Epithelial cell of esophagus (primary cell): ENCODE results near the gene FCGR1A.
"Not testable (repeated sequence)": the region's sequence is repeated elsewhere in the genome, so short reads cannot be mapped to it uniquely, and the experiment has no call there.

ENCODE experiments used
- DNase-seq: peaks from one replicate; pipeline ENCODE4 v3.0.0; 2010; ENCODE audit warnings: low read depth
- H3K4me3 ChIP-seq: 2 replicates; pipeline ENCODE4 v1.5.1; 2011; ENCODE audit warnings: mild to moderate bottlenecking, low read length, control low read depth
- TF ChIP-seq, protein P1 (sequence below): IDR thresholded peaks from 2 replicates; pipeline ENCODE4 v1.5.1; 2011; ENCODE audit warnings: low read depth, mild to moderate bottlenecking, low read length, control low read depth, inconsistent platforms; ENCODE audit not compliant: insufficient read depth; ENCODE audit errors: missing control alignments

FCGR1A gene

DNA sequence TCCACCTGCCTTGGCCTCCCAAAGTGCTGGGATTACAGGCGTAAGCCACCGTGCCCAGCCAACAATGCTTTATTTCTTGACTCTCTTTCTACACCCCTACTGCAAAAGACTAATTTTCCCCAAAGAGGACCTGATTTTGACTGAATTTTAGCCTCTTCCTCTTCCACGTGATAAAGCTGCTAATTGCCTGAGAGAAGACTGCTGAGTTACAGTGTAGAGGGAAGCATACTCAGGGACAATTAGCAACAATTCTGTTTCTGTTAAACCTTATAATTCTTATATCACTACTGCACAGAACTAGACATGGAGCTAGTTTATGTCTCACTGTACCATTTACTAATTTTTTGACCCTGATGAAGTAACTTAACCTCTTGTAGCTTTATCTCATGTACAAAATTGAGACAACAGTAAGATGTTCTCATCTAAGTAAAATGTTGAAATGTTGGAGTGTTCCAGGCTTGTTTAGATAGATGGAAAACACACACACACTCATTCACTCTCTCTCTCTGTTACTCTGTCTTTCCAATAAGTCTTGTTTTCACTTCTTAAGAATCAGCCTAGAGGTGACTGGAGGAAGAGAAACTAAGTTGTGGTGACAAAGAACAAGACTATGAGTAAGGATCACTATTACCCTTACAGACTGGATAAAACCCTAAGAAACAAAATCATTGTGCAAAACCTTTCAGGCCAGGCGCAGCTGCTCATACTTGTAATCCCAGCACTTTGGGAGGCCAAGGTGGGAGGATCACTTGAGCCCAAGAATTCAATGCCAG is 10.7 kb upstream of the FCGR1A start:
- not testable (repeated sequence) for DNase-seq

DNA sequence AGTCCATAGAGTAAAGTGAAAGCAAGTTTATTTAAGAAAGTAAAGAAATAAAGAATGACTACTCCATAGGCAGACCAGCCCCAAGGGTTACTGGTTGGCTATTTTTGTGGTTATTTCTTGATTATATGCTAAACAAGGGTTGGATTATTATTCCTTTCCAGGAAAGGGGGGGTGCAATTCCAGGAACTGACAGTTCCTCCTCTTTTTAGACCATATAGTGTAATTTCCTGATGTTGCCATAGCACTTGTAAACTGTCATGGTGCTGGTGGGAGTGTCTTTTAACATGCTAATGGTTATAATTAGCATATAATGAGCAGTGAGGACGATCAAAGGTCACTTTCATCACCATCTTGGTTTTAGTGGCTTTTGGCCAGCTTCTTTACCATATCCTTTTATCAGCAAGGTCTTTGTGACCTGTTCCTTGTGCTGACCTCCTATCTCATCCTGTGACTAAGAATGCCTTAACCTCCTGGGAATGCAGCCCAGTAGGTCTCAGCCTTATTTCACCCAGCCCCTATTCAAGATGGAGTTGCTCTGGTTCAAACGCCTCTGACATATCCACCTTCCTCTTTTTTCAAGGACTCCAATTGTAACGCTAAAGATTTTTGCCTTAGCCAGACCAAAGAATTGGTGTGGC is 6.9 kb upstream of the FCGR1A start:
- not testable (repeated sequence) for DNase-seq

More for the DNA sequence above, 10.7 kb upstream of the FCGR1A start:
- not testable (repeated sequence) for H3K4me3 ChIP-seq

DNA sequence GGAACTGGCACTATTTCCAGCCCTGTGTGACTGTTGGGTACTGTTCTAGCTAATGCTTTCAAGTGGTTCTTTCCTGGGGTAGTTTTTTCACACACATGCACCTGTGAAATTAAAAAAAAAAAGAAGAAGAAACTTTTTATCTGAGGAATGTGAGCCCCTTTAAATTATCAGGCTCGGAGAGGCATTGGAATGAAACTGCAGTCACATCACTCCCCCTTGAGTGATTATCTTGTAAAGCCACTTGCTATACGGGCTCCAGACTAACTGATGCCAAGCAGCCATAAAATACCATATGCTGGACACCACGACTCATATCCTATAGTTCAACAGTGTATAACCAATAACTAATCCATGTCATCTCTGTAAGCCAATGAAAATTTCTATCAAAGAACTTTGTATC is 5.4 kb upstream of the FCGR1A start:
- not testable (repeated sequence) for DNase-seq, H3K4me3 ChIP-seq

More for the DNA sequence above, 6.9 kb upstream of the FCGR1A start:
- not testable (repeated sequence) for H3K4me3 ChIP-seq

DNA sequence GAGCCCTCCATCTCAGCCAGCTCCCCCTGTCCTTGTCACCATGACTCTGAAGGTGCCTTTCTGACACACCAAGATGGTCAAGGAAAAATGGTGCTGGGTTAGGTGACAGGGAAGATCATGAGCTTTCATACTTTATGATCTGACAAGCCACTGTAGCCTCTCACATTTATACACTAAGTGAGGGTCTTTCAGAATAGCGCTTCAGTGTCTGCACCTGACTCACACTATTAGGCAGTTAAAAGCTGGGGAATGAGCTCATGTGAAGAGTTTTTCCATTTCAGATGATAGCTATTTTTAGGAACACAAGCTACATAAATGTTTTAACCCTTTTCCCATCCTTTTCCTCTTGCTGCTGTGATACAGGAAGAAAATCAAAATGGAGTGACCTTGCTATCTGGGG is 4.2 kb upstream of the FCGR1A start:
- not testable (repeated sequence) for H3K4me3 ChIP-seq, DNase-seq

DNA sequence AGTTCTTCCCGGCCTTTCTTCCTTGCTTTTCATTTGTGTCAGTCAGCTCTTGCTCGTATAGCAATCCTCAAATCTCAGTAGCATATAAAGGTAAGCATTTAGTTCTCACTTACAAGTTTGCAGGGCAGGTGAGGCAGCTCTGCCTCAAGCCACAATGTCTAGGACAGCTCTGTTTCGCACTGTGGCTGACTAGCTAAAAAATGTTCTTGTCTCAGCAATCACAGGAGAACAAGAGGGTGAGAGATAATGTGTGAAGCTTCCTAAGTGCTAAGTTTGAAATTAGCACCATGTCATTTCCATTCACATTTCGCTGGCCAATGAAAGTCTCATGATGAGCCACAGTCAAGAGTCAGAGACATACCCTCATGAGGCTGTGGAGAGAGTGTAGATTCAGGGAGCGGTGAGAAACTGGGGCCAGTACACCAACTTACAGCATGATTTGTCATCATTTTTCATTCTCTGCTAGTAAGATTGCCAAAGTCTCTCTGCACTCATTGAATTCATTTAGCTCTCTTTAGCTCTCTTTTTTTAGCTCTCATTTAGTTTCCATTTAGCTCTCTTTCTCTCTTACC is 995 bp upstream of the FCGR1A start:
- H3K4me3 ChIP-seq, DNase-seq: not testable (repeated sequence)

DNA sequence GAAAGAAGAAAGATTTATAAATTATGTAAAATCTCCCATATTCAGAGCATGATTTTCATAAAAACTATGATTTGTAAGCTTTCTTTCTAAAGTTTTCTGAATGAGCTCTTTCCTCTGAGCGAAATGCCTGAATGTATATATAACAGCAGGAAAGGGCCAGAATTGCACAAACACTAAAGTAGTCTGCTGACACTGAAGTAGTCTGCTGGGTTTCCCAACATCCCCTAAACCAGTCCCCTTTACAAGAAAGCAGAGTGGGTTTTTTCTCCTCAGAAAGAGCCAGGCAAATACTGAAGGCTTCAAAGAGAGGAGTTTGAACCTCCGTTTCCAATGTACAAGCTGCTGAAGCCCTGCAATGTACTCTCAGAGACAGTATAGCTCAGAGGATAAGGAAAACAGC is 795 bp downstream of the FCGR1A start:
- not testable (repeated sequence) for DNase-seq, H3K4me3 ChIP-seq

DNA sequence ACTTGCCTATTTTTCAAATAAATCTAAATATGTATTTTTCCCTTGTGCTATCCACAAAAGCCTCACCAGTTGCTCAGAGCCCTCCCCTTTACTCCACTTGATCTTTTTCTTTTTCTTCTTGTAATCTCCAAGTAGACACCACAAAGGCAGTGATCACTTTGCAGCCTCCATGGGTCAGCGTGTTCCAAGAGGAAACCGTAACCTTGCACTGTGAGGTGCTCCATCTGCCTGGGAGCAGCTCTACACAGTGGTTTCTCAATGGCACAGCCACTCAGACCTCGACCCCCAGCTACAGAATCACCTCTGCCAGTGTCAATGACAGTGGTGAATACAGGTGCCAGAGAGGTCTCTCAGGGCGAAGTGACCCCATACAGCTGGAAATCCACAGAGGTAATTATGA is 1.4 kb downstream of the FCGR1A start:
- DNase-seq, H3K4me3 ChIP-seq: not testable (repeated sequence)

DNA sequence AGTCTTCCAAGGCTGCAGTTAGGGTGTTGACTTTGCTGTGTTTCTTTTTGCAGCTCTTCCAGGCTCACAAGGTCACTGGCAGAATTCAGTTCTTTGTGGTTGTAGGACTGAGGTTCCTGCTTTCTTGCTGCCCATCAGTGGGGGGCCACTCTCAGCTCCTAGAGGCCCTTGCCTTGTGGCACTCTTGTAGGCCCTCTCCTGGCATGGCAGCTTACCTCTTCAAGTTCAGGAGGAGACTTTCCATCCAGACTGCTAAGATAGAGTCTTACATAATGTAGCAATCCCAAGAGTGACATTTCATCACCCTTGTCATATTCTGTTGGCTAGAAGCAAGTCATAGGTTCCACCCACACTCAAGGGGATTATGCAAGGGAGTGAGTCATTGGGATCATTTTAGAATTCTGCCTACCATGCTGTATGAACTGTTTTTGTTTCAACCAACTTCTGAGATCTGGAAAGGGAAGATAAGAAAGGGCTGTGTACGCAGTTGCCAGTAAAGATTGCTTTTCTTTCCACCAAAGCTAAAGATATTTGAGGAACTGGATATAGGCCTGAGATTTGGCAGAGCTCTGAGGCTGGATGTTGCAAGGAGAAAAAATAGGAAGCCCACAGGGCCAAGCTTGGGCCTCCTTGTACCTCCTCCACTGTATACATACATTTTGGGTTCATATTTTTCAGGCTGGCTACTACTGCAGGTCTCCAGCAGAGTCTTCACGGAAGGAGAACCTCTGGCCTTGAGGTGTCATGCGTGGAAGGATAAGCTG is 5.4 kb downstream of the FCGR1A start:
- not testable (repeated sequence) for H3K4me3 ChIP-seq, DNase-seq

DNA sequence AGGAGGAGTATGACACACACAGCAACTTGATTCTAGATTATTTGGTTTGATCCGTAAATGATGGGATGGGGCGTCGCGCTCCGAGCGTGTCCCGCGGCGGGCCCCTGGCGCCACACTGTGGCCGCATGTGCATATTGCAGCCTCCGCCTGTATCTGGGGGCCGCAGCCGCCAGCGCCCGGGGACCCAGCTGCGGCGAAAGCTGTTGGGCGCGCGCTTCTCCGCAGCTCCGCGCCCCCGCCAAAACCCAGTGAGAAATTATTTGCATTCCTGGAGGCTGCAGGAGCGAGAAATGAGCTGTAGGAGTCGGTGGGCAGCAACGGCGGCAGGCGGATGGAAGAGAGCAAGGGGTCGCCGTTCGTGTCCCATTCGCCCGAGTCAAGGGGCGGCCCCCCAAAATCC is 10.0 kb downstream of the FCGR1A start:
- H3K4me3 ChIP-seq, result peak overlapping the region; percentile 52

DNA sequence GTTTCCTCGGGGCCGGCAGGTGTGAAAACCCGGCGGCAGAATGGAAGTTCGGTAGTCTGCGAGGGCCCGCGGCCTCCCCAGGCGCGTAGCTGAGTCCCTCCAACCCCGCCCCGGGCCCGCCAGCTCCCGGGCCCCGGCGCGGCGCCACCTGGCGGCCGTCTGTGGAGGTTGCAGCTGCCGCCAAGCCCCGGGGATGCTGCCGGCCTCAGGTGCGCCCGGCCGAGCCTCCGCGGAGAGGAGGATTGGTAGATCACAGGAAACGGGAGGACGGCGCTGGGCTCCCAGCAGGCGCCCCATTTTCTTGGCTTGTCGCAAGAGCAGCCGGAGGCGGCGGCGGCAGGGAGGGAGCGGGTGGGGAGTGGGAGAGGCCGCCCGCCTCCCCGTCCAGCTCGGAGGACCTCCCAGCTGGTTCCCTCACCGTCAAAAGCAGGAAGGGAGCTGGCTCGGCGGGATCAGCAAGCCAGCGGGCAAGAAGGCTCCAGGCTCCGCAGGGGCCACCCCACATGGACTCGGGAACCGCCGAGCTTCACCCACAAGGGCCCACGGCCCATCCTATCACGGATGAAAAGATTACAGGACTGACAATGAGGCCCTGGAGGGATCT is 10.5 kb downstream of the FCGR1A start:
- DNase-seq, result peak; percentile 67
- H3K4me3 ChIP-seq, result peak overlapping the region; percentile 52
- TF ChIP-seq, protein P1, sequence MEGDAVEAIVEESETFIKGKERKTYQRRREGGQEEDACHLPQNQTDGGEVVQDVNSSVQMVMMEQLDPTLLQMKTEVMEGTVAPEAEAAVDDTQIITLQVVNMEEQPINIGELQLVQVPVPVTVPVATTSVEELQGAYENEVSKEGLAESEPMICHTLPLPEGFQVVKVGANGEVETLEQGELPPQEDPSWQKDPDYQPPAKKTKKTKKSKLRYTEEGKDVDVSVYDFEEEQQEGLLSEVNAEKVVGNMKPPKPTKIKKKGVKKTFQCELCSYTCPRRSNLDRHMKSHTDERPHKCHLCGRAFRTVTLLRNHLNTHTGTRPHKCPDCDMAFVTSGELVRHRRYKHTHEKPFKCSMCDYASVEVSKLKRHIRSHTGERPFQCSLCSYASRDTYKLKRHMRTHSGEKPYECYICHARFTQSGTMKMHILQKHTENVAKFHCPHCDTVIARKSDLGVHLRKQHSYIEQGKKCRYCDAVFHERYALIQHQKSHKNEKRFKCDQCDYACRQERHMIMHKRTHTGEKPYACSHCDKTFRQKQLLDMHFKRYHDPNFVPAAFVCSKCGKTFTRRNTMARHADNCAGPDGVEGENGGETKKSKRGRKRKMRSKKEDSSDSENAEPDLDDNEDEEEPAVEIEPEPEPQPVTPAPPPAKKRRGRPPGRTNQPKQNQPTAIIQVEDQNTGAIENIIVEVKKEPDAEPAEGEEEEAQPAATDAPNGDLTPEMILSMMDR, result peak; percentile 23

More for the DNA sequence above, 10.0 kb downstream of the FCGR1A start:
- peak; percentile 13 for DNase-seq

DNA sequence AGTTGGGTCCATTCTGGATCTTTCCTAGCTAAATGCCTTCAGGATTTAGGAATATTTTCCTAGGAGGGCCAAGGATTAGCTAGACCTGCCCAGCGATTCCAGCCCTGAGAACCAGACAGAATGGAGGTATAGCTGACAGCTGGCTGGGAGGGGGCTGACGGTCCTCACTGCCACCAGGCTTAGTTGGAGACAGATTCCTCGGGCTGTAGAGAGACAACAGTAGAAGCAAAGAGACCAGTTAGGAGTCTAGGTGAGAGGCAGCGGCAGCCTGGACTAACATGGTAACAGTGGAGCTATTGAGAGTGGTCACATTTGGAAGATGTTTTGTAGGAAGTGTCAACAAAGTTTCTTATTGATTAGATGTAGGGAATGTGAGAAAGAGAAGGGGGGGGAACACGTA is 11.4 kb downstream of the FCGR1A start:
- peak overlapping the region; percentile 43 for H3K4me3 ChIP-seq
- not testable (repeated sequence) for DNase-seq

DNA sequence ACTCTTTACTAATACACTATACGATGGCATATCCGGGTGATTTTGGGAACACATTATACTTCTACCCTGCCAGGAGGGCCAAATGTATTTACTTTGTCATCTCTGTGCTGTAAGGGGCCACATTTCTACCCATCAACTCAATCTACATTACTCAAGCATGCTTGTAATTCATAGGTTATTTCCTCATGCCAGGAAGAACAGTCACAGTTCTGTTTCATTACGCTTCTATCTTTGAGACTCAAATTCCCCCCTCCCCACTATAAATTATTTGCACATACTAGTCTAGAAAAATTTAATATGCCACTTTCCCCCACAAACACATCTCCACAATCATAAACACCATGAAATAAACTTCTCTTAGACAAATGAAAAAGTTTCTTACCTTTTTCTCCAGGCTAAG is 19.1 kb downstream of the FCGR1A start:
- DNase-seq, result peak; percentile 7
- H3K4me3 ChIP-seq, result not testable (repeated sequence)

DNA sequence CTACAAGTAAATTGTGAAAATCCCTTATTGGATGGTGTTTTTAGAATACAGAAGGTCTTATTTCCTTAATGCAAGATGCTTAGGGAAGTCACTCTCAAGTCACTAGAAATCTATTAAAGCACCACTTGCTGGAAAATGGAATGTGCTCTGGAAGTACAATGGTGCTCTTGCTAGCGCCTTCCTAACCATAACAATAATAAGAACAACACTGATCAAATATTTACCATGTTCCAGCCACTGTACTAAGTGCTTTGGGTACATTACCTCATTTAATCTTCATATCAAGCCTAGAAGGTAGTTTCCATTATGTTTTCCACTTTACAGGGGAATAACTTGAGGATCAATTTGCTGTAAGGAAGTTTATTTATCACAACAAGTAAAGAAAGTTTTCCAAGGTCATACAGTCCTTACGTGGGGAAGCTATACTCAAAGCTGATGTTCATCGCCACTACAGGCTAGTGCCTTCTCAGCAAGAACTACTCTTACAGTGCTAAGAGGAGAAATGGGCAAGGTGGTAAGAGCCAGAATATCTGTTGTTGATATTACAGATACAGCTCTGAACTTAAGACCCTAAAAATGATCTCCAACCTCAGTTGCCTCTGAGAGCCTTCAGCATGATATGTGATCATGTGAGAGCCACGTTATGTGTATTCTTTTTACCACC is 22.1 kb downstream of the FCGR1A start:
- not testable (repeated sequence) for DNase-seq, H3K4me3 ChIP-seq

DNA sequence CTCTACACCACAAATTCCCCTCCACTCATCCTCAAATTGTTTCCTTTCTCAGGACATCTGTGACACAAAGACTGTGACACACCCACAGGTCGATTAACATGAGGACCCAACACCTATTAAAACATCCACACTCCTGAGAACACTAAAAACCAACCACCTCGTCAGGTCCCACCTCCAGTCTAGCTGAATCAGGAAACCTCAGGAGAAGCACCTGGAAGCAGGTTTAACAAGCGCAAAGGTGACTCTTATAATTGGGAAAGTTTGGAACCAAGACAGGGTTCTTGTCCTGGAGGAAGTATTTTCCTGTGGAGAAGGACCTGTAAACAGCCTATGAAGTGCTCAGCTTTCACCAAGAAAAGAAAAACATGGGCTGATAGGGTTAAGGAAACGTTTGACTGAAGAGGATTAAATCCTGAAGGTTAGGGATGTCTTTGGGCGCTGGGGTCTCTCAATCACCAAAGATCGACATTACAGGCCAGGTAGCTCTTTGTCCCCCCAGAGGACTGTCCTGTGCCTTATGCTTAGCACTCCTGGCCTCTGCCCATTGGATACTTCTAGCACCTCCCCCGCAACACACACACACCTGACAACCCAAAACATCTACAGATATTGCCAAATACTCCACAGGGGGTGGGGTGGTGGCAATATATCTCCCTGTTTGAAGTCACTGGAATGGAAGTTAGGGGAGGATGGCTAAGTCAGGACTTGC is 28.4 kb downstream of the FCGR1A start:
- H3K4me3 ChIP-seq, result not testable (repeated sequence)
- DNase-seq, result peak; percentile 13

DNA sequence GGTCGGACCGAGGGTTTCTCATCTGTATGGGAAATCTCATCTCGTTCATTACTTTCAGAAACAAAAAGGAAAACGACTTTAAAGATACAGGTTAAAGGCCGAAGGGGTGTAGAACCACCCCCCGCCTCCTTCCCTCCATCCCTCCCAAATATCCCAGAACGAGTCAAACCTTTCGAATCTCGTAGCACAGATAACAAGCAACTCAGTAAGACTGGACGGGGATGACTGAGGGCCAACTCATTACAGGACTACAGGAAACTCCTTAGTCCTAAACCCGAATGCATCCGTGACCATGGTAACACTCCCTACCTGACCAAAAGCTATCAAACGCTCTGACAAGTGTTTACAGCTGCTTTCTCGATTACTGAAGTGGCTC is 29.0 kb downstream of the FCGR1A start:
- H3K4me3 ChIP-seq, result peak overlapping the region; percentile 43
- DNase-seq, result peak; percentile 29

DNA sequence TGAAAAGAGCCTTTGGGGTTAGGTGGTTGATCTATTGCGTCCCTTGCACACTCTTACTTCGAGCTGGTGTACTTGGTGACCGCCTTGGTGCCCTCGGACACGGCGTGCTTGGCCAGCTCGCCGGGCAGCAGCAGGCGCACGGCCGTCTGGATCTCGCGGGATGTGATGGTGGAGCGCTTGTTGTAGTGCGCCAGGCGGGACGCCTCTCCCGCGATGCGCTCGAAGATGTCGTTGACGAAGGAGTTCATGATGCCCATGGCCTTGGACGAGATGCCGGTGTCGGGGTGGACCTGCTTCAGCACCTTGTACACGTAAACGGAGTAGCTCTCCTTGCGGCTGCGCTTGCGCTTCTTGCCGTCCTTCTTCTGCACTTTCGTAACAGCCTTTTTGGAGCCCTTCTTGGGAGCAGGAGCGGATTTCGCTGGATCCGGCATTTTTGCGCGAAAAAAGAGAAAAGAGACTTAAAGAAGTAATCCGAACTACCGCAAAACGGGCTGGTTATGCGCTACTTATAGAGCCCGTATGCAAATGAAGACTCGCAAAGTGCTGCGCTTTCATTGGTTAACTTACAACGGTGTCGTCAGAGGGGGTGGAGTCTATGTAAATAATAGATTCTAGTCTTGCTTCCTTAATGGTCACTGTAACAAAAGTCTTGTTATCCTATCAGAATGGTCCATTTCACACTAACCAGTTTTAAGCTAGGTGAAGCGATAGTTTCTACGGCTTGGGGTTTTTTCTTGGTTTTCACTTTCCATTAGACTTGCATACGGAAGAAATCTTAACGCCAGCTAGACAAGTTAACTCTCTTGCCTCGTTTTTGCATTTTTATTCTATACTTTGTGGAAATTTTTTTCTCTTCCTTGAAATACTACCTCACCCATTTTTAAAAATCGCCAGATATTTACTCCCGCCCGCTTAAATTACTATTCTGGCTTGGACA is 29.7 kb downstream of the FCGR1A start:
- H3K4me3 ChIP-seq, result peak overlapping the region; percentile 56
- DNase-seq, result peak; percentile 87
